Measurements from ENCODE around the gene ACAP2.
A peak's percentile ranks its signal among the peaks of the same experiment; 100 is the strongest.
"Not testable (repeated sequence)": the region's sequence is repeated elsewhere in the genome, so short reads cannot be mapped to it uniquely, and the experiment has no call there.

Gene ACAP2, protein sequence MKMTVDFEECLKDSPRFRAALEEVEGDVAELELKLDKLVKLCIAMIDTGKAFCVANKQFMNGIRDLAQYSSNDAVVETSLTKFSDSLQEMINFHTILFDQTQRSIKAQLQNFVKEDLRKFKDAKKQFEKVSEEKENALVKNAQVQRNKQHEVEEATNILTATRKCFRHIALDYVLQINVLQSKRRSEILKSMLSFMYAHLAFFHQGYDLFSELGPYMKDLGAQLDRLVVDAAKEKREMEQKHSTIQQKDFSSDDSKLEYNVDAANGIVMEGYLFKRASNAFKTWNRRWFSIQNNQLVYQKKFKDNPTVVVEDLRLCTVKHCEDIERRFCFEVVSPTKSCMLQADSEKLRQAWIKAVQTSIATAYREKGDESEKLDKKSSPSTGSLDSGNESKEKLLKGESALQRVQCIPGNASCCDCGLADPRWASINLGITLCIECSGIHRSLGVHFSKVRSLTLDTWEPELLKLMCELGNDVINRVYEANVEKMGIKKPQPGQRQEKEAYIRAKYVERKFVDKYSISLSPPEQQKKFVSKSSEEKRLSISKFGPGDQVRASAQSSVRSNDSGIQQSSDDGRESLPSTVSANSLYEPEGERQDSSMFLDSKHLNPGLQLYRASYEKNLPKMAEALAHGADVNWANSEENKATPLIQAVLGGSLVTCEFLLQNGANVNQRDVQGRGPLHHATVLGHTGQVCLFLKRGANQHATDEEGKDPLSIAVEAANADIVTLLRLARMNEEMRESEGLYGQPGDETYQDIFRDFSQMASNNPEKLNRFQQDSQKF

GRCh38 chr3:195442573-195443390, at the start of gene ACAP2:
ACAP2 (minus strand) TSS chr3:195443020; CDS start chr3:195442847, 173 bp downstream.
- DNase-seq, result peak; percentile 100

GRCh38 chr3:195475614-195476013, 32.8 kb upstream of the ACAP2 start:
- DNase-seq, result no peak

GRCh38 chr3:195475116-195475515, 32.3 kb upstream of the ACAP2 start:
- not testable (repeated sequence) for DNase-seq

GRCh38 chr3:195468841-195469240, 26.0 kb upstream of the ACAP2 start:
- DNase-seq, result no peak

DNA sequence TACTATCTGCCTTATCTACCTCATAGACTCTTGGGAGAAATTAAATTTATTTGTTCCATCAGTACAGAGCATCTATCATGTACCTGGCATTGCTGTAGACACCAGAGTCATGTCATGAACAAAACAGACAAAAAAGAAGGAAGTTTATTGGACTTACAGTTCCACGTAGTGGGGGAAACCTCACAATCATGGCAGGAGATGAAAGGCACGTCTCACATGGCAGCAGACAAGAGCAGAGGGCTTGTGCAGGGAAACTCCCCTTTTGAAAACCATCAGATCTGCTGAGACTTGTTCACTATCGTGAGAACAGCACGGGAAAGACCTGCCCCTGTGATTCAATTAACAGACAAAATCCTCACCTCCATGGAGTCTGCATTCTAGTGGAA, 25.6 kb upstream of the ACAP2 start:
- no peak for DNase-seq

DNA sequence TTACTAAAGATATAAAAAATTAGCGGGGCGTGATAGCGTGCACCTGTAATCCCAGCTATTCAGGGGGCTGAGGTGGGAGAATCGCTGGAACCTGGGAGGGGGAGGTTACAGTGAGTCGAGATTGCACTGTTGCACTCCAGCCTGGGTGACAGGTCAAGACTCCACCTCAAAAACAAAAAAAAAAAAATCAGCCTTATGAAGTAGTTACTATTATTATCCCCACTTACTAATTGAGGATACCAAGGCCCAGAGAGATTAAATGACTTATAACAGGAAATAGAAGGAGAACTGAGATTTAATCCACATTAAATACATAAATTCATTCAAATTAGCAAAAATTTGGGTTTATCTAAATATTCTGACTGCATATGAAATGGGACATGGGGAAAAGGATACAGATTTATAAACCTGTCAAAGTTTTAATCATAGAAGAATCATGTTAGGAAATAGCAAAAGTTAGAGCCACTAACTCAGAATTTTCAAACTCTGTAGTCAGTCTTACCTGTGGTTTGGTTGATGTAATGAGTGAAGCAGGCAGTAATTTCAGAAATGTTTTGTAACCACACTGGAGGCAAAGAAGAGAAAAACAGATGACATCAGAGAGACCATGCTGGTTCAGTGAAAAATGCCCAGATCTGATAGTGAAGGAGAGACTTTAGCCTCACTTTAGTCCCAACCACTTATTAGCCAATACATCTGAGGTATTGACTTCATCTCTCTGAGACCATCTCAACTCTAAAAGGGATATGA, 25.0 kb upstream of the ACAP2 start:
- DNase-seq, result no peak

DNA sequence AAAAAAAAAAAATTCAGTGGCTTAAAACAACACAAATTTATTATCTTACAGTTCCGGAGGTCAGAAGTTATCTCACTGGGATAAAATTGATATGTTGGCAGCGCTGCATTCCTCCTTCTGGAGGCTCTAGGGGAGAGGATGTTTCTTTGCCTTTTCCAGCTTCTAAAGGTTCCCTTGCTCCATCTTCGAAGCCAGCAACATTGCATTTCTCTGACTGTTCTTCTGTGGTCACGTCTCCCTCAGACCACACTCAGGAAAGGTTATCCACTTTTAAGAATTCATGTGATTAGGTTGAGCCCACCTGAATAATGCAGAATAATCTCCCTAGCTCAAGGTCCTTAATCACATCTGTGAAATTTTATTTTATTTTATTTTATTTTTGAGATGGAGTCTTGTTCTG, 23.4 kb upstream of the ACAP2 start:
- DNase-seq, result no peak

DNA sequence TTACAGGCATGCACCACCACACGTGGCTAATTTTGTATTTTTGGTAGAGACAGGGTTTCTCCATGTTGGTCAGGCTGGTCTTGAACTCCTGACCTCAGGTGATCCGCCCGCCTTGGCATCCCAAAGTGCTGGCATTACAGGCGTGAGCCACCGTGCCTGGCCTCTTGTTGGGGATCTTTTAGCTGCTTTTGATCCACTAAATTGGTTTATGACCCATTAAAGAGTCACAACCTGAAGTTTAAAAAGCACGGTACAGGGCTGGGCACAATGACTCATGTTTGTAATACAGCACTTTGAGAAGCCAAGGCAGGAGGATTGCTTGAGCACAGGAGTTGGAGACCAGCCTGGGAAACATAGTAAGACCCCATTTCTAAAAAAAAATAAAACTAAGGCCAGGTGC, 20.1 kb upstream of the ACAP2 start:
- DNase-seq, result not testable (repeated sequence)

GRCh38 chr3:195462308-195462610, 19.4 kb upstream of the ACAP2 start:
- DNase-seq, result no peak

DNA sequence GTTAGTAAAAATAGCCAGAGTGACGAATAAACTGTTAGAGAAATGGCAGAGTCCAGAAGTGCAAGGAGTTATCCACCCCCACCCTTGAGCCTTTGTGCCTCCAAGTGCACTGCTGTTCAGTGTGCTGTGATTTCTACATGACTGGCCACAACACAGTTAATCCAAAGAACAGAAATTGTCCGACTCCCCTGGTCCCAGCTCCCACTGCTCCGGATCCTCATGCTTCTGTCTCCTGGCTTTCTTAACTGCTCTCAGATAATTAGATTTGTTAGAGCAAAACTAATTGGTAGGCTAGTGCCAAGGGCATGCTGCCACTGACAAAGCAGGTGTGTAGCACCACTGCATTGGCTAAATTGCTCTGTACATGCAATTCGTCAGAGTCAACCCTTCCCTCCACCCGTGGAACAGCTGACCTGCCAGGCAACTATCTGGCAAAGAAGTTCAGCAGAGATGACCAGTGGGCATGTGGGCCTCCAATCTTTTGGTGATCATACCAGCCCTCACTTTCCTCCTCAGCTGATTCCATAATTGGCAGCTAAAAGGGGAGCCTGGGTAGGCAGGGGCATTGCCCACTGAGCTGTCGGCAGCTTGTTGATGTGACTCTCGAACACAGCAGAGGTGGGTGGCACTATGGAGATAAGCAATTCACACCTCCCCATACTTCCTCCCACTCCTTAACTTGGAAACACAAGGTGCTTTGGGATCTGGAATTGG, 18.9 kb upstream of the ACAP2 start:
- no peak for DNase-seq

- no peak for DNase-seq
Measured at GRCh38 chr3:195460091-195460713, 17.4 kb upstream of the ACAP2 start.

DNA sequence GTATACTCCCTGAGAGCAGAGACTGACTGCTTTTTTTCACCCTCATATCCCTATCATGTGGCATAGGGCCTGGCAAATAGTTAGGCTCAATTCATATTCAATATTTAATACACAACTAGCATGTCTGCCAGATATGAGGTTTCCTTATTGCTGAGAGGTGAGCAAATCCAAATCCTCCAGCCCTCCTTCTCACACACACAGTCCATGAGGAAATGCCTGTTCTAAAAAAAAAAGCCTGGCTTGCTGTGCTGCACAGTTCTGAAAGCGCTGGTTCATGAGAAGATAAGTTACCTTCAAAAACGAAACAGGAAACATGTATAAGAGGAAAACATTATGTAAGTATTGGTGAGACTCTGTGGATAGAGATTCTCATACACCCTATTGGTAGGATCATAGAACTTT, 15.5 kb upstream of the ACAP2 start:
- no peak for DNase-seq

DNA sequence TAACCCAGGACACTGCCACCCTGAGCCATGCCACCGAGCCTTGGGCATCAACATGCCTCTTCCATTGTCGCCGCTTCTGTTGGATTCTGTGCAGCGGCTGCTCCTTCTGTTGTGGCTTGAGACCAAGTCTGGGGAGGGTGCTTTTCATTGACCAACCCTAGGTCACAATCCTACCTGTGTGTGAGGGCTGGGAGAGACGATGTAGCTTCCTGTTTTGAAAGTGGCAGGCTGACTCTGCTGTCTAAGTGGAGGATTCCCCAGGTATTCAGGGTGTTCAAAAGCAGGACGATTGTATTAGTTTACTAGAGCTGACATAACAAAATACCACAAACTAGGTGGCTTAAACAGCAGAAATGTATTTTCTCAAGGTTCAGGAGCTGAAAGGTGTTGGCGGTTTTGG, 13.0 kb upstream of the ACAP2 start:
- no peak for DNase-seq

DNA sequence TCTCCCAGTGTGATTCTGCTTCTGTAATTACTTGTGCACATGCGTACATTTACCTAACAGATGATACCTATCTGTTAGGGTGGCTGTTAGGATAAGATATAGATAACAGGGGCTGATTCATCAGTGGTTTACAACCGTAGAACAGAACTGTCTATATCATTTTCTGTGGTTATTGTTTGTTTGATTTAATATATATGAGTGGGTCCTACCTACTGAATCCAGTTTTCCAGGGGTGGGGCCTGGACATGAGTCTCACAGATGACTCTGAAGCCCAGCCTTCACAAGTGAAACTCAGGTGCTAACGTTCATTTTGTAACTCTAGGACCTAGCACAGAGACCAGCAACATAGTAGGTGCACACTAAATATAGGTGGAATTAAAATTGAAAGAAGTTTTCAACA, 10.4 kb upstream of the ACAP2 start:
- no peak for DNase-seq

DNA sequence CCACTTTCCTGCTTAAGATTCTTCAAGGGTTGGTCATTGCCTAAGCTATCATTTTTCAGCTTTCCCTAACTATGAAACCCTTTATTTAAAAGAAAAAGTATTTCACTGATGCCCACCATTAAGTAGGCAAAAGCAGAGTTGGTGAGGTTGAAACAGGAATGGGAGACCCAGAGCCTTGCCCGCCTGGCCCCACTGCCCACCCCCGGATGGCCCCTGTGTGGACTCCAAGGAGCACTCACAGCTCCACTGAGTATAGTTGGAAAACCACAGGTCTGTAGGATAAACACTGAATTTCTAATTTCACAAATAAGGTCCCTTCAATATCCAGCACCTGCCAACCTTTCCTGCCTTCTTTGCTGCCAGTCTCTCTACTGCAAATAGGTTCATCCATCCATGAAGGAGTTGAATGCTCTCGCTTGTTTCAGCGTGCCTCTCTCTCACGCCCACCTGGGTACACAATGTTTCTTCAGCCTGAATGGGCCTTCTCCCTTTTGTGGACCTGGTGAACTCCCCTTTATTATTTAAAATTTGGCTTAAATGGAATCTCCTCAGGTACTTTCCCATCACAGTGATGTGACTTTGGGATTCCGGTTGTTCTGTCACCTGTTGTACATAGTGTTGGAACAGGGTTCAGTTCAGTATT, 8.7 kb upstream of the ACAP2 start:
- no peak for DNase-seq

GRCh38 chr3:195450731-195451229, 8.0 kb upstream of the ACAP2 start:
- DNase-seq, result no peak

DNA sequence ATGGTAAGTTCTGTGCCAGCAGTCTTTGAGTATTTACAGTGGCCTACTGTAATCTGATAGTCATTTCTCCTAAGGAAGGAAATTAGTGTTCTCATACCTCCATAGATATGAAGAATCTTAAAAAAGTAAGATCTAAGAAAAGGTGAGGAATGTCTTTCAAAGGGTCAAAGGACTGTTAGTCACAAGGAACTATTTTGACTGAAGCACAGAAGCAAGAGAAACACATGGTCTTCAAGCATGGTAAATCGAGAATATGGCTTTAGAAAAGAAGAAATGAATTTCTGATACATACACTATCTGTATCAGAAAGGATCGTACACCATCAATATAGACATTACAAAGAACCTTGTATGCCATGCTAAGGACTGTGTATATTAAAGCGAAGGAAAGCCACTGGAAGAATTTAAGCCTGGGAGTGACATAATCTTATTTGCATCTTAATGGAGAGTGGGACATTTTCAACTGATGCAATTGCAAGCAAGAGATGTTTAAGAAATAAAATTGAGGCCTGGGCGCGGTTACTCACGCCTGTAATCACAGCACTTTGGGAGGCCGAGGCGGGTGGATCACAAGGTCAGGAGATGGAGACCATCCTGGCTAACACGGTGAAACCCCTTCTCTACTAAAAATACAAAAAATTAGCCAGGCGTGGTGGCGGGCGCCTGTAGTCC, 5.5 kb upstream of the ACAP2 start:
- no peak for DNase-seq

- no peak for DNase-seq
Measured at GRCh38 chr3:195447201-195447600, 4.4 kb upstream of the ACAP2 start.

DNA sequence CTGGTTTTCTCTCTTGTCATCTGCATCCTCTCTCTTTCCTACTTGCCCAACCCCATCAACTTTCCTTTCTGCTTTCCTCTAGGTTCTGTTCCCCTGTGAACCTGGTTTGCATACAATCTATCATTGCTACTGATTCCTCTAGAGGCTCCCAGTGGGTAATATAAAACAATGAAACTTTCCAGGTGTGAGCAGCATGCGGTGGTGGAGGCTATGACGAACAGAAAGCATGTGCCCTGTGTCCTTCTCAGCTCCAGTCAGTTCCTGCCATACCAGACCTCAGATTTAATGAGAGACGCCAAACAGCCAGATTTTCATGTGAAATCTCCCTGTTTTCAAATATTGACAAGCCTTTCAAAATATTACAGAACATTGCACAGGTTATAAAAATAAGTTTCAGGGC, 3.5 kb upstream of the ACAP2 start:
- no peak for DNase-seq

GRCh38 chr3:195445885-195446284, 3.1 kb upstream of the ACAP2 start:
- no peak for DNase-seq

All from midbrain (tissue), 1 donor.